ENCODE data around the gene KRTAP19-3.
"Not testable (repeated sequence)": the region's sequence is repeated elsewhere in the genome, so short reads cannot be mapped to it uniquely, and the experiment has no call there.

The KRTAP19-3 gene

DNA sequence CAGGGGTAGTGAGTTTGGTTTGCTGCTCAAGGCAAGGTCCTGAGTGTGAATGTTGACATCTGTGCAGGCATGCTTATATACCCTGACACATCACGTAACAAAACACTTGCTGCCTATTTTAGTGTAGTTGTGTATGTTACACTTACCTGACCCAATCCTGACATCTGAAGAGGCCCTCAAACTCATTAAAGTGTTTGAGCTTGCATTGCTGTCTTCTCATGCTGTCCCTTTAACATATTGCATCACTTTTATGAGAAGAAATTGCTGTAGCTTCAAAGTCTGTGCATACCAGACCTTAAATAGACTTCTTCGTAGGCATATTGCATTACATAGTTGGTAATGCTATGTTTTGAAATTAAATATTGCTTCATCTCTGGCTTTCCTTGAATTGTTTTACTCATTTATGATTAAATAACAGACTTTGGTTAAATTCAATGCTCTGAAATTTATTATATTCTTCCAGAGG, at the start of gene KRTAP19-3:
KRTAP19-3 (minus strand) TSS at position 51 of the 466 bp plus-strand sequence. CDS start 56 bp downstream, outside the sequence.
- DNase-seq, result no peak

DNA sequence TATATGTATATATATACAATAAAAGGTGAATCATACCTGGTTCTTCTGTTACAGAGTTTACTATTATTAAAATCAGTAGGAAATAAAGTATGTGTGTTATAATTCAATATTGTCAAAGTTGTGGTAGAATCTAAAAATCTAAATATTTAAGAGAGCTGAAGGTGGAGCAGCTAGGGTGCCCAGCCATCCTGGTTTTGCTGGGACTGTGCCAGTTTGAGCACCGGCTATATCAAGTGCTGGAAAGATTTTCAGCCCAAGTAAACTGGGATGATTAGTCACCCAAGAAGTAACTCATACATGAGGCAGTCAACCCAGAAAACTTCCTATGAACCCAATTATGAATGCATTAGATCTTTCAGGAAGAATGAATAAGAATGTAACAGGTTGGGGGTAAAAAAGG, 27.1 kb upstream of the KRTAP19-3 start:
- DNase-seq, result no peak

DNA sequence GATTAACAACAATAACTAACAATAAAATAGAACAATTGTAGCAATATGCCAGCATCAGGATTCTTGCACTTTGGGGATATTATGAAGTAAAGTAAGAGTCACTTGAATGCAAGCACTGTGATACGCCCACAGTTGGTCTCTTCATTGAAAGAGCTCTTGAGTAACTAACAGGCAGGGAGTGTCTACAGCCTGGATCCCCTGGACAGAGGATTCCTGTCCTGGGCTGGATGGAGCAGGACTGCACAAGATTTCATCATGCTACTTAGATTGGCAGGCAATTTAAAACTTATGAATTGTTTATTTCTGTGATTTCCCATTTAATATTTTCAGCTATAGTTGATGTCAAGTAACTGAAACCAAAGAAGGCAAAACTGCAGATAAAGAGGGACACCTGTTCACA, 23.9 kb upstream of the KRTAP19-3 start:
- no peak for DNase-seq

- DNase-seq, result not testable (repeated sequence)
Observed at GRCh38 chr21:30505621-30506205, 13.9 kb upstream of the KRTAP19-3 start.

DNA sequence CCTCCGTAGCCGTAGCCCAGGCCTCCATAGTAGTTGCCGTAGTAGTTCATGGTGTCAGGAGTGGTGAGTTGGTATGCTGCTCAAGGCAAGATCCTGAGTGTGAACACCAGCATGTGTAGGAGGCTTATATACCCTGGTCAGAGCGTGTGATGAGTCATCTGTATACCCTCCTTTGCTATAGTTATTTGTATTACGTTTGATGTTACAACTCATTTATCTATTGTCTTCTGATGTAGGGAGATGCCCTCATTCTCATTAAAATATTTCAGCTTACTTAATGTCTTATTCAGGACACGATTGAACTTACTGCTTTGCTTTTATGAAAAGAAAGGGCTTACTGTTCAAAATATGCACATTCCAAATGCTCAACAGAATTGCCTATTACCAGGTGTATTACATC, 10.2 kb upstream of the KRTAP19-3 start, which contains the start of gene KRTAP19-5:
KRTAP19-5 (minus strand) TSS at position 101 of the 400 bp plus-strand sequence; CDS start at position 50, 51 bp downstream.
- DNase-seq, result no peak

GRCh38 chr21:30497065-30497464, 5.3 kb upstream of the KRTAP19-3 start, which contains the start of gene KRTAP19-4:
TSS of gene KRTAP19-4 (minus strand) at chr21:30497165. CDS start at chr21:30497110, 55 bp downstream.
- no peak for DNase-seq

DNA sequence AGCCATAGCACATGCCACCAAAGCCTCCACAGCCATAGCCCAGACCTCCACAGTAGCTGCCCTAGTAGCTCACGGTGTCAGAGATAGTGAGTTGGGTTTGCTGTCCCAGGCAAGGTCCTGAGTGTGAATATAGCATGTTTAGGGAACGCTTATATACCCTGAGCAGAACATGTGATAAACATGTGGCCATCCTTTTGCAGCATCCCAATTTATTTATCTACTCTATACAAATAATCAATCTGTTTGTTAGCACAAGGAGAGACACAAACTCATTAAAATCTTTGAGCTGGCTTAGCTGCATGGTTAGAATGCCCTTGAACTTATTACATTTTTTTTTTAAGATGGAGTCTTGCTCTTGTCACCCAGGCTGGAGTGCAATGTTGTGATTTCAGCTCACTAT, 4.5 kb downstream of the KRTAP19-3 start, which contains the start of gene KRTAP19-2:
KRTAP19-2 (minus strand) TSS at position 101 of the 400 bp plus-strand sequence; CDS start at position 13, 88 bp downstream.
- no peak for DNase-seq

GRCh38 chr21:30486180-30486579, 5.6 kb downstream of the KRTAP19-3 start:
- DNase-seq, result no peak

DNA sequence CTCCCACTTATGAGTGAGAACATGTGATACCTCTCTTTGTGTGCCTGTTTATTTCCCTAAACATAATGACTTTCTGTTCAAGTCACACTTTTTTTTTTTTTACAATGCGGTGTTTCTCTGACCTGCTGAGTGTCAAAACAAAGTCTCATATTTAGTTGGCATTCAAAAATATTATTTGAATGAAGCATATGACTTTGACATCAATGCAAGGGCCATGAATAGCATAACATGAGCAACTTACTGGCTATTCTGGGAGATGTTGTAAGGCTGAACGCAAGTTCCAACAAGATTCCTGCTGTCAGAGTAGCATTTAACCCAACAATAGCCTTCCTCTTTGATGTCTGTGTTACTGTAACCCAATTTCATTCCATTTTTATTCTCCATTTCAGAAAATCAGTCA, 9.7 kb downstream of the KRTAP19-3 start:
- no peak for DNase-seq

DNA sequence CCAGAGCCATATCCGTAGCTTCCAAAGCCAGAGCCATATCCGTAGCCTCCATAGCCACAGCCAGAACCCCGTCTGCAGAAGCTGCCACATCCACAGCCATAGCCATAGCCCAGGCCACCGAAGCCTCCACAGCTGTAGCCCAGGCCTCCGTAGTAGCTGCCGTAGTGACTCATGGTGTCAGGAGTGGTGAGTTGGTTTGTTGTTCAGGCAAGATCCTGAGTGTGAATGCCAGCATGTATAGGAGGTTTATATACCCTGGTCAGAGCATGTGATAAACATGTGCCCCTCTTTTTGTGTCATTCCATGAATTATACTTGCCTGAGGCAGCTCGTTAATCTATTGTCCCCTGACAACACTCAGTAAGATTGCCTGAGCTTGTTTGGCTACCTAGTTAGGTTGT, 11.7 kb downstream of the KRTAP19-3 start, which contains the start of gene KRTAP19-1:
KRTAP19-1 (minus strand) TSS at position 223 of the 400 bp plus-strand sequence; CDS start at position 173, 50 bp downstream.
- no peak for DNase-seq

- no peak for DNase-seq
Observed at GRCh38 chr21:30479259-30479658, 12.6 kb downstream of the KRTAP19-3 start.

DNA sequence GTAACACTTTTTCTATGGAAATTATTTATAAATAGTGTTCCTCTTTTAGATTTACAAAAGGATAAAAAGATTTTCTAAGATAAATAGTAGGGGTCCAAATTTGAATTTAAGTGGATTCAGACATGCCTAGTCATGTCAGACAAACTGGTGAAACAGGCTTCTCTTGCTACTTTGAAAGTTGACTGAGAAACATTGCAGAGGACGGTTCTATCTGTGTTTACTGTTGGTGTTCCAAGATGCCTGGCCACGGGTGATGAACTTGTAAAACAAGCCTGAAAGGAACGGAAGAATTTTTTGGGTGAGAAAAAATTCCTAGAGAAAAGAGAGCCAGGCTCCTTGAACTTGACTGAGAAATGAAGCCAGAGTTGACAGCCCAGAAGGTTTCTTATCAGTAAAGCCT, 13.8 kb downstream of the KRTAP19-3 start:
- no peak for DNase-seq

GRCh38 chr21:30468900-30469714, 22.7 kb downstream of the KRTAP19-3 start:
- no peak for DNase-seq

DNA sequence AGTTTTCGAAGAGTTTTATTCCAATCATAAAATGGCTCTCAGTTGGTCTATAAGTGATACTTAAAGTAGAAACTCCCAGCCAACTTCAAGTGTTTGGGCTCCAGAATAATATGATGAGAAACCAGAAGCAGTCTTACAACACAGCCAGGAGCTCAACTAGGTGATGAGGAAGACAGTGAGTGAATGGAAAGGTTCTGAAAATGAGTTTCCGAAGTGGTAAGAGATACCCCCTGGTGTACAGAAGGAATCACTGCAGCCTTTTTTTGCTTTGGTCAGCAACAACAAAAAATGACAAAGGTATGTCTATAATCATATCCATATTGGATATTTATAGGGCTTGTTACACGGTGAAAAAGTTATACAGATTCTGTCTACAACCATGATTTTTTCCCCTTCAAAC, 28.1 kb downstream of the KRTAP19-3 start:
- DNase-seq, result no peak

DNA sequence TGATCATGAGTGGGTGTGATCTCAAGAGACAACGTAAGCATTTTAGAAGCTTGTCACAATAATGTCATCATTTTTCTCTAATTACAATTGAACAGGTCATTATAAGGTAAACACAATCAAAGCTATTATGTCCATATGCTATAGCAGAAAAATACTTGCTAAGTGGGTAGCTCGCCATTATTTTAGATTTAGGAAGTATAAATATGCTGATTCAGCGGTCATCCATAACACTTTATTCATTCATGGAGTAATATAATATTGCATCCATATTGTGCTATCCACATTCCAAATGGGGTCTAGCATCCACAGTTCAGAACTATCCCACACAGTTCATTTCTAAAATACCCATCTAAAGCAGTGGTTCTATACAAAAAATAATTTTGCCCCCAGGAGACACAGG, 43.3 kb downstream of the KRTAP19-3 start:
- no peak for DNase-seq

DNA sequence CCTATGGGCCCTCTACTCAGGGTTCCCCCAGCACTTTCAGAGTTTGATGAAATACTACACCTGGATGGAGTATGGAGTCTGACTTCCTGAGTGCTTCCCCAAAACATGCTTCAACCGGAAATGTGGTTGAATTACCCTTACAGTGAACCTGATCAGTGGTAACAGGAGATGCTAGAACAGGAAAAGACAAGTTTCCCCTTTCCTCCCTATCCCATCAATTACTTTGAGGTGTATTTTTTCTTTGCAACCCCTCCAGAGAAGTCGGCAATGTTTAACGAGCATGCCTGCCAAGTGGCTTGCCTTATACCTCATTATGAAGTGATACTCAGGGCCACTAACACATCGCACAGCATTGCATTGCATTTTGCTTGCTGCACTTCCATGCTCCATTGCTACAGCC, 44.8 kb downstream of the KRTAP19-3 start:
- no peak for DNase-seq

DNA sequence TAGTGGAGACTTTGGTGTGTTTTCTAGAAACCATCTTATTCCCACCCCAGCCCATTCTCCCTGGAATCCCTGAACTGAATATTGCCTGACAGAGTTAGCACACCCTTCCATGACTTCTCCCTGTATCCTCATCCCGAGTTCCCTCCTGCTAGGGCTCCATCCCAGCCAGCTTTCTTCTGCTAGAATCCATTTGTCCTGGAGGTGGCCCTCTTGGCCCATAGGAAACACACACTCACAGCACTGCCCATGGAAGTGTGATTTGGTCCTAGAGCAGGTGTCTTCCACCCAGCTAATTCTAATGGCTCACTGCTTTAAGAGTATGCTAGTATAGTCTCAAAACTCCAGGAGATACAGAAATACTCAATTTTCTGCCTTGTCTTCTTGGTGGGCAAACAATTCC, 47.6 kb downstream of the KRTAP19-3 start:
- DNase-seq, result no peak

GRCh38 chr21:30443226-30443625, 48.6 kb downstream of the KRTAP19-3 start:
- DNase-seq, result no peak
